ENCODE results near the gene DAPK2. TPM values are rescaled to one million over a fixed set of nuclear protein-coding genes. Genes with fewer than 3 reads are reported as not detected.

The DAPK2 gene
- total RNA-seq, 1 donor from 2014 or later = 0.52 TPM

DNA sequence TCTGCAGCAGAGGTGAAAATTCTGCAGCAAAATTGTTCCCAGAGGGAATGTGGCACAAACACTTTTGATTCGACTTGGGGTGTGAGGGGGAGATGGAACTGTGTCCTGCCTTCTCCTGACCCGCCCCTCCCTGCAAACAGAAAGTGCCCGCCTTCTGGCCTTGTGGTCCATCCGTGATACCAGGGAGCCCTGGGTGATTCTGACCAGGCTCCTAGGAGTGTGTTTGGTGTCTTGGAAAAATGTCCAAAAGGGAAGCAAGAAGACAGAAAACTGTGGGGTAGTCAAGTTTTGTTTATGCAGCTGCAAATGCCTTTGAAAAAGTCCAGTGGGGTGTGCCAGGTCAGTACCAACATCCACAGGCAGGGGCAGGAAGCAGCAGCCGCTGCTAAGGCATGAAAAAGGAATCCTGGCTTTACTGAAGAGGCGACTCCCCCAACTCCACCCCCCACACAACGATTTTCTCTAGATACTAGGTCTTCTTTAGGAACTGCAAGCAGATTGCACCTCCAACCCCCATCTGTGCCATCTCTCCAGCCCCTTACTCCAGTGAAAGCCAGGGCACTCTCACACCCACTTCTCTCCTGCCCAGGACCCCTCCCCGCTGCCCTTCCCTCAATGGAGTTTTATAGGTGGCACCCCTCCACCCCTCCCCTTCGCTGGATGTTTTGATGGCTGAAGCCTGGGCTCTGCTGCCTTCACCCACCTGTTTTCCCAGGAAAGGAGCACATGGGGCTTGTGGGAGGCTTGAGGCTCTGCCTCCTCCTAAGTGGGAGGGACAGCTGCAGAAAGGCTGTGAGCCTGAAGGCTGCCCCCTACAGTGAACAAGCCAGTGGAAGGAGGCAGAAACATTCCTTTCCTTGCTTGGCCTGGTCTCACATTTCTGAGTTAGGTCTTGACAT is 130.2 kb downstream of the DAPK2 start:
- H3K79me2 ChIP-seq (ENCODE audit: insufficient read depth, low read length) = no peaks in the 10 kb centered on the region
- peaks cover 1% of the 10 kb centered on the region for H3K9me3 Mint-ChIP-seq (ENCODE audit: unreplicated experiment)
- DNase-seq (ENCODE audit: low read depth) (peak; percentile 27), FAIRE-seq (no peak)
- no peaks in the 10 kb centered on the region for H3K36me3 Mint-ChIP-seq (ENCODE audit: low read depth, unreplicated experiment)
- peaks cover 11% of the 10 kb centered on the region for H3K4me1 ChIP-seq (ENCODE audit: insufficient read depth, low read length)
- H3K27ac Mint-ChIP-seq (ENCODE audit: unreplicated experiment) = peak overlapping the region; percentile 62
- peaks cover 5% of the 10 kb centered on the region for H3K27me3 Mint-ChIP-seq (ENCODE audit: low read depth, unreplicated experiment)
- H3K4me1 Mint-ChIP-seq (ENCODE audit: low read depth, unreplicated experiment) = peaks cover 19% of the 10 kb centered on the region
- no peaks in the 10 kb centered on the region for H3K36me3 ChIP-seq (ENCODE audit: insufficient read depth, low read length)
- peak overlapping the region; percentile 35 for H3K4me2 ChIP-seq (ENCODE audit: low read length)
- TF ChIP-seq, protein P1, sequence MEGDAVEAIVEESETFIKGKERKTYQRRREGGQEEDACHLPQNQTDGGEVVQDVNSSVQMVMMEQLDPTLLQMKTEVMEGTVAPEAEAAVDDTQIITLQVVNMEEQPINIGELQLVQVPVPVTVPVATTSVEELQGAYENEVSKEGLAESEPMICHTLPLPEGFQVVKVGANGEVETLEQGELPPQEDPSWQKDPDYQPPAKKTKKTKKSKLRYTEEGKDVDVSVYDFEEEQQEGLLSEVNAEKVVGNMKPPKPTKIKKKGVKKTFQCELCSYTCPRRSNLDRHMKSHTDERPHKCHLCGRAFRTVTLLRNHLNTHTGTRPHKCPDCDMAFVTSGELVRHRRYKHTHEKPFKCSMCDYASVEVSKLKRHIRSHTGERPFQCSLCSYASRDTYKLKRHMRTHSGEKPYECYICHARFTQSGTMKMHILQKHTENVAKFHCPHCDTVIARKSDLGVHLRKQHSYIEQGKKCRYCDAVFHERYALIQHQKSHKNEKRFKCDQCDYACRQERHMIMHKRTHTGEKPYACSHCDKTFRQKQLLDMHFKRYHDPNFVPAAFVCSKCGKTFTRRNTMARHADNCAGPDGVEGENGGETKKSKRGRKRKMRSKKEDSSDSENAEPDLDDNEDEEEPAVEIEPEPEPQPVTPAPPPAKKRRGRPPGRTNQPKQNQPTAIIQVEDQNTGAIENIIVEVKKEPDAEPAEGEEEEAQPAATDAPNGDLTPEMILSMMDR (IDR thresholded peaks at IDR 0.05; ENCODE audit: insufficient read depth, low read depth, low read length) = peak; percentile 41
- no peak for TF ChIP-seq EZH2 (IDR thresholded peaks at IDR 0.05; ENCODE audit: insufficient read depth, low read length)
- peaks cover 2% of the 10 kb centered on the region for H3K27me3 ChIP-seq (ENCODE audit: insufficient read depth, low read length)
- H3K4me3 Mint-ChIP-seq (ENCODE audit: unreplicated experiment) = no peak overlapping the region
- H3K4me3 ChIP-seq (ENCODE audit: insufficient read depth, low read depth, low read length) = no peak overlapping the region
- H3K9ac ChIP-seq (ENCODE audit: low read length) = no peak overlapping the region
- no peak overlapping the region for H3K27ac ChIP-seq (ENCODE audit: low read depth, low read length)
- no peak overlapping the region for H2AFZ ChIP-seq (ENCODE audit: low read depth, low read length)
- H4K20me1 ChIP-seq (ENCODE audit: insufficient read depth, low read length) = no peaks in the 10 kb centered on the region
- no peaks in the 10 kb centered on the region for H3K9me3 ChIP-seq (ENCODE audit: insufficient read depth, low read depth, low read length)

DNA sequence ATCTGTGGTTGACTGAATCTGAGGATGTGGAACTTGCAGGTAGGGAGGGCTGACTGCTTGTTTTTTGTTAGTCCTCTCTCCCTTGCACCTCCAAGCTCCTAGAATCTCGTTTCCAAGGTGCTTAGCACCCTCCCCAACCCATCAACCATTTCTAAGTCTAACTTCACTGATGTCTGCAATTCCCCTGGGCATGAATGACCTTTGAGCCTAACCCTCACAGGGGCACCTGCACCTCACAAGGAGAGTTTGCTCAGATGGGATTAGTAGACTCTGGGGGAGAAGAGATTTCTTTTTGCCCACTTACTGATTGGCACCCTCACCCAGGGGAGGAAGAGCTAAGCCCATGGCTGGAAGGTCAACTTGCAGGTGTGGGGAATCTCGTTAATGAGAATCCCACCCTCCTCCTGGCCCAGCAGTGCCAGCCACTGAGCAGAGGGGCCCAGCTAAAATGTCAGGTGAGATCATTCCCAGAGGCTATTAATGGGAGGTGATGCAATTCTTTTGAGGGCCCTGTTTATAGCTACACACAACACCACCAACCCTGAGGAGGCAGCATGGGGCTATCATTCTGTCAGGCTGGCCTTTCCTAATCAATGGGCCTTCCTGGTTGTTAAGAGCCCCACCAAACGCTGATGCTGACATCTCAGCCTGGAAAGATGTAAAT is 130.9 kb downstream of the DAPK2 start:
- no peaks in the 10 kb centered on the region for H4K20me1 ChIP-seq (ENCODE audit: insufficient read depth, low read length)
- TF ChIP-seq, protein P1 (IDR thresholded peaks at IDR 0.05; ENCODE audit: insufficient read depth, low read depth, low read length) = no peak
- TF ChIP-seq EZH2 (IDR thresholded peaks at IDR 0.05; ENCODE audit: insufficient read depth, low read length) = no peak
- H3K36me3 ChIP-seq (ENCODE audit: insufficient read depth, low read length) = no peaks in the 10 kb centered on the region
- Mint-ChIP-seq H3K36me3 (ENCODE audit: low read depth, unreplicated experiment) (no peaks in the 10 kb centered on the region), H3K4me3 (ENCODE audit: unreplicated experiment) (no peak overlapping the region), H3K9me3 (ENCODE audit: unreplicated experiment) (peaks cover 1% of the 10 kb centered on the region), H3K27me3 (ENCODE audit: low read depth, unreplicated experiment) (peaks cover 5% of the 10 kb centered on the region), H3K27ac (ENCODE audit: unreplicated experiment) (no peak overlapping the region), H3K4me1 (ENCODE audit: low read depth, unreplicated experiment) (peaks cover 12% of the 10 kb centered on the region)
- DNase-seq (ENCODE audit: low read depth) = no peak
- H3K79me2 ChIP-seq (ENCODE audit: insufficient read depth, low read length) = no peaks in the 10 kb centered on the region
- peaks cover 2% of the 10 kb centered on the region for H3K27me3 ChIP-seq (ENCODE audit: insufficient read depth, low read length)
- H3K9ac ChIP-seq (ENCODE audit: low read length) = no peak overlapping the region
- no peak overlapping the region for H2AFZ ChIP-seq (ENCODE audit: low read depth, low read length)
- no peak overlapping the region for H3K4me3 ChIP-seq (ENCODE audit: insufficient read depth, low read depth, low read length)
- no peak for FAIRE-seq
- no peak overlapping the region for H3K27ac ChIP-seq (ENCODE audit: low read depth, low read length)
- no peaks in the 10 kb centered on the region for H3K9me3 ChIP-seq (ENCODE audit: insufficient read depth, low read depth, low read length)
- H3K4me1 ChIP-seq (ENCODE audit: insufficient read depth, low read length) = peaks cover 6% of the 10 kb centered on the region
- peak overlapping the region; percentile 18 for H3K4me2 ChIP-seq (ENCODE audit: low read length)
